Measurements from ENCODE around the gene GPSM1. TPM values are rescaled to one million over a fixed set of nuclear protein-coding genes. Genes with fewer than 3 reads are reported as not detected.

The GPSM1 gene
- polyA plus RNA-seq, 2 donors = 1.7 to 4.5 TPM

DNA sequence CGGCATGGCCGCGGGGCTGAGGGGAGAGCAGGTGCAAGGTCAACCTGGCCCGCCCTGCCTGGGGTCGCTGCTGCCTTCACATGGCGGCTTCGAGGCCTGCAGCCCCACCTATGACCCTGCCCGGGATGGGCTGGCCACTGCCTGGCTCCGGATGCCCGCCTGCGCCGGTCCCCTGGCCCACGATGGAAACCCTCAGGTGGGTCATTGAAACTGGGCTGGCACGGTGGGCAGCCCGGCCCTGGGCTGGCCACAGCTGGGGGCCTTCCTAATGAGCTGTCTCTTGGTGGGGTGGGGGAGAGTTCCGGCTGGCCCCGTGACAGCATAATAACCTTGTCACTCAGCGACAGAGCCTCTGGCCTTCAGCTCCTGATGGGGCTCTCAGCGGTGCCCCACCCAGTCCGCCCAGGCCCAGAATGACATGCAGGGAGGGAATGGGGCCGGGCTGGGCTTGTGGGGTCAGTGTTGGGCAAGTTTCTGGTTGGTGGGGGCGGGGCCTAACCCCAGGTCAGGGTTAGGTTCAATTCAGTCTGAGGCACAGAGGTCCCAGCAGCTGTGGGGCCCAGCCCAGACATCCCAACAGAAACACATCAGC, 23.4 kb upstream of the GPSM1 start, which contains the start of gene CCDC187:
CCDC187 (minus strand) TSS at position 270 of the 592 bp plus-strand sequence; CDS start at position 6, 264 bp downstream.
- H3K27me3 ChIP-seq (ENCODE audit: control insufficient read depth in 1 of 2, insufficient read depth in 2 of 2, low read length in 2 of 2) = no peaks in the 10 kb centered on the region
- peaks cover 0 to 3% of the 10 kb centered on the region in 2 donors for H3K9me3 ChIP-seq (ENCODE audit: control insufficient read depth in 2 of 2, insufficient read depth in 1 of 2, low read depth in 1 of 2, low read length in 1 of 2)
- H3K4me1 ChIP-seq (ENCODE audit: control insufficient read depth in 2 of 2, insufficient read depth in 2 of 2, low read length in 1 of 2) = peaks cover 0 to 3% of the 10 kb centered on the region in 2 donors
- no peak within 1 kb of the TSS for H3K27ac ChIP-seq (ENCODE audit: low read depth in 2 of 2, low read length in 1 of 2)
- H3K4me3 ChIP-seq (ENCODE audit: low read depth in 1 of 2, low read length in 2 of 2) = no peak within 1 kb of the TSS
- 64 to 70% methylated on average over 22 of the region's 22 CpGs for WGBS, 2 donors
- no peaks in the 10 kb centered on the region for H3K36me3 ChIP-seq (ENCODE audit: control insufficient read depth in 2 of 2, insufficient read depth in 2 of 2, low read length in 1 of 2)

DNA sequence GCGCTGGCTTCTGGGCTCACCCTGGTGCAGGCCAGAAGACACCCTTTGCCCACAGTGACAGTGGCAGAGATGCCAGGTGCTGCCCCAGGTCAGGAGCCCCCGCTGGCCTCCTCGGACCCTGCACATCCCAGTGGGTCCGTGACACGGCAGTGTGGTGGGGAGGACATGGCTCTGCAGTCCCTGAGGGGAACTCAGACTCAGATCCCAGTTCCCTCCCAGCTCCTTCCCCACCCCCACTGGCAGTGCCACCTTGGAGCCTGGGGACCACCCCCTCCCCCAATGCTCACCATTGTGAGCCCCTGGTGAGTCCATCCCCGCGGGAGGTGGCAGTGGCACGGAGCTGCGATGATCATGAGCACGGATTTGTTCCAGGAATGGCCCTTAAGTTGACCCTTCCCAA, 22.9 kb upstream of the GPSM1 start:
- 83 to 90% methylated on average over 10 of the region's 10 CpGs for WGBS, 2 donors
- Histone ChIP-seq H3K27me3 (ENCODE audit: control insufficient read depth in 1 of 2, insufficient read depth in 2 of 2, low read length in 2 of 2) (no peaks in the 10 kb centered on the region), H3K9me3 (ENCODE audit: control insufficient read depth in 2 of 2, insufficient read depth in 1 of 2, low read depth in 1 of 2, low read length in 1 of 2) (peaks cover 0 to 3% of the 10 kb centered on the region in 2 donors)

DNA sequence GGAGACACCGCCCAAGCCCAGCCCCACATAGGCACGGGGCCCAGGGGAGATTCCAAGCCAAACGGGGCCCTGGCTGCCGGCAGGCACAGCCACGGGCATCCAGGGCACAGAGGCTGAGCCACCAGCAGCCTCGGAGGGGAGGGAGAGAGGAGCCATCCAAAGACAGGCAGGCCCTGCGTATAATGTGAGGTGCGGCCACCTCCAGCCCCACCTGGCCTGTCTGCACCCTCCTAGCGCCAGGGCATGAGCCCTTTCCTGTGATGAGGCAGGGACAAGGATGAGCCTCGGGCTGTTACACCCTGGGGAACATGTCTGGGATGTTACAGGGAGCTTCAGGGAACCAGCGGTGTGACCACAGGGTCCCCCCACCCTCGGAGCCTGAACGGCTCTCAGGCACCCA, 22.4 kb upstream of the GPSM1 start:
- WGBS, 2 donors = 54 to 66% methylated on average over 12 to 13 of the region's 13 CpGs
- Histone ChIP-seq H3K27ac (ENCODE audit: low read depth in 2 of 2, low read length in 1 of 2) (no peak overlapping the region), H3K9me3 (ENCODE audit: control insufficient read depth in 2 of 2, insufficient read depth in 1 of 2, low read depth in 1 of 2, low read length in 1 of 2) (peaks cover 0 to 3% of the 10 kb centered on the region in 2 donors), H3K36me3 (ENCODE audit: control insufficient read depth in 2 of 2, insufficient read depth in 2 of 2, low read length in 1 of 2) (no peaks in the 10 kb centered on the region), H3K27me3 (ENCODE audit: control insufficient read depth in 1 of 2, insufficient read depth in 2 of 2, low read length in 2 of 2) (no peaks in the 10 kb centered on the region), H3K4me1 (ENCODE audit: control insufficient read depth in 2 of 2, insufficient read depth in 2 of 2, low read length in 1 of 2) (peaks cover 0 to 9% of the 10 kb centered on the region in 2 donors), H3K4me3 (ENCODE audit: low read depth in 1 of 2, low read length in 2 of 2) (no peak overlapping the region)

More for the DNA sequence above, 22.9 kb upstream of the GPSM1 start:
- Histone ChIP-seq H3K4me3 (ENCODE audit: low read depth in 1 of 2, low read length in 2 of 2) (no peak overlapping the region), H3K36me3 (ENCODE audit: control insufficient read depth in 2 of 2, insufficient read depth in 2 of 2, low read length in 1 of 2) (no peaks in the 10 kb centered on the region), H3K4me1 (ENCODE audit: control insufficient read depth in 2 of 2, insufficient read depth in 2 of 2, low read length in 1 of 2) (peaks cover 0 to 6% of the 10 kb centered on the region in 2 donors), H3K27ac (ENCODE audit: low read depth in 2 of 2, low read length in 1 of 2) (no peak overlapping the region)

DNA sequence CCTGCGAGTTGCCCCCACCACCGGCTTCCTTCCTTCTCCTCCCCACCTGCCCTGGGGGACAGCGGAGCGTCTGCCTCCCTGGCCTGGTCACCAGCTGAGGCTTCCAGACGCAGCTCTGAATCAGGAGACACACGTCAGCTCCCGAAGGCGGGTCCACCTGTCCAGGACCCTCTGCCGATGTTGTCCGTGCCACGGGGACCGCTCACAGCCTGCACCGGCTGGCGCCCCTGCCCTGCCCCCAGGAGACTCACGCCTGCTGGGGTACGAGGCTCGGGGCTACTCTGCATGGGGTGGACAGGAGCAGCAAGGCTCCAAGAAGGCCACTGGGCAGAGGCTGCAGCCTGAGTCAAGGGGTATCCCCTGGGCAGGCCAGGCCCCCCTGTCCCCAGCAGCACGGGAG, 21.5 kb upstream of the GPSM1 start:
- Histone ChIP-seq H3K36me3 (ENCODE audit: control insufficient read depth in 2 of 2, insufficient read depth in 2 of 2, low read length in 1 of 2) (no peaks in the 10 kb centered on the region), H3K4me3 (ENCODE audit: low read depth in 1 of 2, low read length in 2 of 2) (no peak overlapping the region), H3K4me1 (ENCODE audit: control insufficient read depth in 2 of 2, insufficient read depth in 2 of 2, low read length in 1 of 2) (peaks cover 0 to 9% of the 10 kb centered on the region in 2 donors), H3K27me3 (ENCODE audit: control insufficient read depth in 1 of 2, insufficient read depth in 2 of 2, low read length in 2 of 2) (no peaks in the 10 kb centered on the region), H3K27ac (ENCODE audit: low read depth in 2 of 2, low read length in 1 of 2) (no peak overlapping the region), H3K9me3 (ENCODE audit: control insufficient read depth in 2 of 2, insufficient read depth in 1 of 2, low read depth in 1 of 2, low read length in 1 of 2) (peaks cover 0 to 3% of the 10 kb centered on the region in 2 donors)
- WGBS, 2 donors = 57 to 58% methylated on average over 18 of the region's 18 CpGs

DNA sequence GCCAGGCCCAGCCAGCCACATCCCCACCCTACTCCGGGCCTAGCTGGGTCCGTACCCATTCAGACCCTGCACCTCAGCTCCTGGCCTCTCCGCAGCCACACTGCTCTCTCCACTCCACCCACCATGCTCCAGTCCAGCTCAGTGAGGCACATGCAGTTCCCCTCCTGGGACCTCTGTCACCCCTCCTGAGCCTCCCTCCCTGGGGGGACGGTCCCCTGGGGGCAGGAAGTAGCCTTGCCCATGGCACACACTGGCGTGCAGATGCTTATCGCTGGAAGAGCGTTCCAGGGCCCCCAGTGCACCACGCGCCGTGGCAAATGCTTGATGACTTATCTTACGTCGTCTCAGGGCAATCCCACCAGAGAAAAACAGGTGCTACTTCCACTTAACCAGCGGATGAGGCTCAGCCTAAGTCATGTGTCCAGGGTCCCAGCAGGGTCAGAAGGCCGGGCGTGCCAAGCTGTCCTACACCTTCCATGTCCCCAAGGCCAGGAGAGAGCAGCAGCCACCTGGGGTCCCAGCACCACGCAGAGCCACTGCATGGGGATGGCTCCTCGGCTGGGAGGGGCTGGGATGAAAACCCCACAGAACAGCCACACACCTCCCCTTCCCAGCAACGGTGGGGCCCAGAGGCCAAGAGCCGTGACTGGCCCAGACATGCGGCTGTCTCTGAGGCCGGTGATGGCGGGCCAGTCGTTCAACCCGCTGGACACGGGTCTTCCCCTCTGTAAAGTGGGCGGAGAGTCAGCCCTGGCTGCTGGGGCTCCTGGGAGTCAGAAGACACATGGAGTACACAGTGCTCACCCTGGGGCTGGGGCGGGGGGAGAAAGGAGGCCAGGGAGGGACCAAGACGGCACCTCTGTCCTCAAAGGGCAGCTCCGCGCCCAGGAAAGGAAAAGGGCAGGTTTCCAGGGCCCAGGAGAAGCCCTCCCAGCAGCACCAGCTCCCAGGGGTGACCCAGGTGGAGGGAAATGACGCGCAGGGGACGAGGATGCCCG, 20.8 kb upstream of the GPSM1 start:
- WGBS, 2 donors = 37 to 43% methylated on average over 34 of the region's 34 CpGs
- H3K27me3 ChIP-seq (ENCODE audit: control insufficient read depth in 1 of 2, insufficient read depth in 2 of 2, low read length in 2 of 2) = no peaks in the 10 kb centered on the region
- no peaks in the 10 kb centered on the region for H3K36me3 ChIP-seq (ENCODE audit: control insufficient read depth in 2 of 2, insufficient read depth in 2 of 2, low read length in 1 of 2)
- H3K27ac ChIP-seq (ENCODE audit: low read depth in 2 of 2, low read length in 1 of 2) = no peak overlapping the region
- H3K4me1 ChIP-seq (ENCODE audit: control insufficient read depth in 2 of 2, insufficient read depth in 2 of 2, low read length in 1 of 2) = peaks cover 0 to 9% of the 10 kb centered on the region in 2 donors
- H3K9me3 ChIP-seq (ENCODE audit: control insufficient read depth in 2 of 2, insufficient read depth in 1 of 2, low read depth in 1 of 2, low read length in 1 of 2) = peaks cover 0 to 3% of the 10 kb centered on the region in 2 donors
- no peak overlapping the region for H3K4me3 ChIP-seq (ENCODE audit: low read depth in 1 of 2, low read length in 2 of 2)

DNA sequence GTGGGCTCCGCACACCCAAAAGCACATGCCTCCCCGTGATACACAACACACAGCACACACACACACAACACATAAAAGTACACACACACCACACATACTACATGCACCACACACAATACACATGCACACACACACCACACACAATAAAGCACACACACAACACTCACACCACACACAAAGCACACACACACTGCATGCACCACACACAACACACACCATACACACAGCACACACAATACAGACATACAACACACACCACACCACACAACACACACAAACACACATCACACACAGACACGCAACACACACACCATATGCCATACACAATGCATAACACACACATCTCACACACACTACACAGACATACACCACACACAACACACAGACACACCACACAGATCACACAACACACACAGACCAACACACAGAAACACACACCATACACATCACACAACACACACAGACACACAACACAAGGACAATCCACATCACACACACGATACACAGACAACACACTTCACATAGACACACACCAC, 20.1 kb upstream of the GPSM1 start:
- WGBS, 2 donors = 71 to 76% methylated on average over 4 of the region's 4 CpGs
- Histone ChIP-seq H3K4me1 (ENCODE audit: control insufficient read depth in 2 of 2, insufficient read depth in 2 of 2, low read length in 1 of 2) (peaks cover 0 to 9% of the 10 kb centered on the region in 2 donors), H3K27ac (ENCODE audit: low read depth in 2 of 2, low read length in 1 of 2) (no peak overlapping the region), H3K4me3 (ENCODE audit: low read depth in 1 of 2, low read length in 2 of 2) (no peak overlapping the region), H3K36me3 (ENCODE audit: control insufficient read depth in 2 of 2, insufficient read depth in 2 of 2, low read length in 1 of 2) (no peaks in the 10 kb centered on the region), H3K27me3 (ENCODE audit: control insufficient read depth in 1 of 2, insufficient read depth in 2 of 2, low read length in 2 of 2) (no peaks in the 10 kb centered on the region), H3K9me3 (ENCODE audit: control insufficient read depth in 2 of 2, insufficient read depth in 1 of 2, low read depth in 1 of 2, low read length in 1 of 2) (peaks cover 0 to 3% of the 10 kb centered on the region in 2 donors)

DNA sequence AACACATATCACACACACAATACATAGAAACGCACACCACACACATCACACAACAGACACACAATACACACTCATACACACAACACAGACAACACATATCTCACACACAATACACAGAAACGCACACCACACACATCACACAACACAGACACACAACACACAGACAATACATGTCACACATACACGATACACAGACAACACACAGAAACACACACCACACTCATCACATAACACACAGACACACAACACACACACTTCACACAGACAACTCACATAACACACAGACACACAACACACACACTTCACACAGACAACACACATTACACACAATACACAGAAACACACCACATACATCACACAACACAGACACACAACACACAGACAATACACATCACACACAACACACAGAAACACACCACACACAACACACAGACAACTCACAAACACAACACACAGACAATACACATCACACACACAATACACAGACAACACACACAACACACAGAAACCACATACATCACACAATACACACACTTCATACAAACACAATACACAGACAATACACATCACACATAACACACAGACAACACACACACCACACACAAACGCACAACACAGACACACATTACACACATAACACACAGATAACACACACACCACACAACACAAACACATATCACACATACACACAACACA, 19.2 kb upstream of the GPSM1 start:
- H3K27me3 ChIP-seq (ENCODE audit: control insufficient read depth in 1 of 2, insufficient read depth in 2 of 2, low read length in 2 of 2) = no peaks in the 10 kb centered on the region
- peaks cover 0 to 9% of the 10 kb centered on the region in 2 donors for H3K4me1 ChIP-seq (ENCODE audit: control insufficient read depth in 2 of 2, insufficient read depth in 2 of 2, low read length in 1 of 2)
- no peak overlapping the region for H3K4me3 ChIP-seq (ENCODE audit: low read depth in 1 of 2, low read length in 2 of 2)
- no peaks in the 10 kb centered on the region for H3K36me3 ChIP-seq (ENCODE audit: control insufficient read depth in 2 of 2, insufficient read depth in 2 of 2, low read length in 1 of 2)
- H3K27ac ChIP-seq (ENCODE audit: low read depth in 2 of 2, low read length in 1 of 2) = no peak overlapping the region
- H3K9me3 ChIP-seq (ENCODE audit: control insufficient read depth in 2 of 2, insufficient read depth in 1 of 2, low read depth in 1 of 2, low read length in 1 of 2) = peaks cover 0 to 3% of the 10 kb centered on the region in 2 donors
- WGBS, 2 donors = 85 to 88% methylated on average over 4 of the region's 4 CpGs

DNA sequence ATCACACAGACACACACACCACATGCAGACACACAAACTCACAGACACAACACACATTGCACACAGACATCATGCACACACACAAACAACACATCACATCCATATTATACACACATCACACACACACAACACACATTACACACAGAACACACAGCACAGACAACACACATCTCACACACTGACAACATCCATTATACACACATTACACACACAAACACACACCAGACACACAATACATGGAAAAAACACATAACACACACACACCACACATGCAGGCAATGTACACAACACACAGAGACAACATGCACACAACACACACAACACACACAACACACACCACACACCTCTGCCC, 18.7 kb upstream of the GPSM1 start:
- no peaks in the 10 kb centered on the region for H3K27me3 ChIP-seq (ENCODE audit: control insufficient read depth in 1 of 2, insufficient read depth in 2 of 2, low read length in 2 of 2)

DNA sequence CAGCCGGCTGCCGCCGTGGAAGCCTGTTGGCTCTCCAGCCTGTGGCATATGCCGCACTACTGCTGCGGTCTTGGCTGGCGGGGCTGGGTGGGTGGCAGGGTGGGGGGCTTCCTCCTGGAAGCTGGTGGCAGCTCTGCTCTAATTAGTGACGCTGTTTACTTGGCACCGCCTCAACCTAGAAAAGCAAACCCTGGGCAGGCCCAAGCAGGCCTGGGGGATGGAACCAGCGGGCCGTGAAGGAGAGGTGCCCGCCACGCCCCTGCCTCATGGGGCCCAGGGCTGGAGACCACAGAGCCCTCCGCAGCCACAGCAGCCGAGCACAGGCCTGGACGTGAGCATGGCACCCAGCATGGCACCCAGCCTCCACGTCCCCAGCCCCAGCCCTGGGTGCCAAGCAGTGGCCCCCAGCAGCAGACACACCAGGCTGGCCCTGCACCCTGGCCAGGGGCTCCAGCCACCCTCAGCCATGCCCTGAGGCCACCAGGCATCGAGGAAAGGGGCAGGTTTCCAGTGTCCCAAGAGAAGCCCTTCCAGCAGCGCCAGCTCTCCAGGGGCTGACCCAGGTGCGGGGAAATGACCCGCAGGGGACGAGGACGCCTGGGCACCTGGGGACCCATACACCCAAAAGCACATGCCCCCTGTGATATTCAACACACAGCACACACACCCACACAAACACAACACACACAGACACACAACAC, 18.1 kb upstream of the GPSM1 start:
- peaks cover 0 to 9% of the 10 kb centered on the region in 2 donors for H3K4me1 ChIP-seq (ENCODE audit: control insufficient read depth in 2 of 2, insufficient read depth in 2 of 2, low read length in 1 of 2)
- peaks cover 0 to 3% of the 10 kb centered on the region in 2 donors for H3K9me3 ChIP-seq (ENCODE audit: control insufficient read depth in 2 of 2, insufficient read depth in 1 of 2, low read depth in 1 of 2, low read length in 1 of 2)
- WGBS, 2 donors = 43 to 55% methylated on average over 22 of the region's 22 CpGs
- no peaks in the 10 kb centered on the region for H3K36me3 ChIP-seq (ENCODE audit: control insufficient read depth in 2 of 2, insufficient read depth in 2 of 2, low read length in 1 of 2)
- H3K27me3 ChIP-seq (ENCODE audit: control insufficient read depth in 1 of 2, insufficient read depth in 2 of 2, low read length in 2 of 2) = no peaks in the 10 kb centered on the region
- H3K27ac ChIP-seq (ENCODE audit: low read depth in 2 of 2, low read length in 1 of 2) = no peak overlapping the region
- H3K4me3 ChIP-seq (ENCODE audit: low read depth in 1 of 2, low read length in 2 of 2) = no peak overlapping the region

More for the DNA sequence above, 18.7 kb upstream of the GPSM1 start:
- Histone ChIP-seq H3K4me1 (ENCODE audit: control insufficient read depth in 2 of 2, insufficient read depth in 2 of 2, low read length in 1 of 2) (peaks cover 0 to 9% of the 10 kb centered on the region in 2 donors), H3K27ac (ENCODE audit: low read depth in 2 of 2, low read length in 1 of 2) (no peak overlapping the region), H3K9me3 (ENCODE audit: control insufficient read depth in 2 of 2, insufficient read depth in 1 of 2, low read depth in 1 of 2, low read length in 1 of 2) (peaks cover 0 to 3% of the 10 kb centered on the region in 2 donors), H3K4me3 (ENCODE audit: low read depth in 1 of 2, low read length in 2 of 2) (no peak overlapping the region), H3K36me3 (ENCODE audit: control insufficient read depth in 2 of 2, insufficient read depth in 2 of 2, low read length in 1 of 2) (no peaks in the 10 kb centered on the region)
